K562 (cell line): ENCODE results near the gene RHEX. TPM values are rescaled to one million over a fixed set of nuclear protein-coding genes. Genes with fewer than 3 reads are reported as not detected.

Experiments used
- ATAC-seq: fragments of 200-7000 bp; cut with Tn5 transposase; 3 replicates; pipeline ENCODE4 v1.9.1; 2020; ENCODE audit warnings: moderate library complexity
- BruUV-seq: library from RNA; stranded (reverse); fragments of 400-500 nt; replicated peaks from 2 replicates; lab custom pipeline; 2021; lab: Mats Ljungman, UMichigan
- CTCF ChIA-PET: fragments of 300-600 bp; formaldehyde crosslinking; extraction: SDS; loops from one replicate; lab custom pipeline; 2021; ENCODE audit warnings: low intra/inter-chr PET ratio; lab: Yijun Ruan, JAX
- POLR2A ChIA-PET: fragments of 300-600, 350-650 bp; sonication (Branson Sonifier 250); formaldehyde crosslinking; extraction: SDS; loops from one replicate; lab custom pipeline; 2021; ENCODE audit warnings: antibody characterized with exemption, inconsistent platforms; lab: Yijun Ruan, JAX
- DNase-seq, 4 experiments: peaks; one replicate each; pipeline versions ENCODE4 v3.0.0 to v3.0.0-alpha.2; 2011 to 2018; ENCODE audit warnings: low spot score in 3 of 4, mixed read lengths in 3 of 4; ENCODE audit errors: extremely low read depth in 1 of 4
- FAIRE-seq: peaks from 2 replicates; lab custom pipeline; 2011; peaks lifted over from hg19 to GRCh38; lab: Jason Lieb, UNC
- H2AFZ ChIP-seq: 2 replicates; pipeline ENCODE4 v1.6.0; 2011; ENCODE audit warnings: low read depth, low read length, control low read depth, inconsistent platforms
- H3K27ac ChIP-seq: fragments of 200-600 bp; 3 replicates; pipeline ENCODE4 v1.8.0; 2011; ENCODE audit warnings: low read depth, mild to moderate bottlenecking, control low read depth, inconsistent platforms, low read length, moderate library complexity, mixed read lengths; ENCODE audit errors: extremely low read depth
- H3K27me3 ChIP-seq, 2 experiments: fragments of 300-600 bp in 1 of 2; 2 replicates in 1 of 2; 3 replicates in 1 of 2; pipeline versions ENCODE4 v1.6.0 to v1.8.0; 2011; ENCODE audit warnings: inconsistent platforms in 2 of 2, low read length in 2 of 2, mild to moderate bottlenecking in 1 of 2, mixed read lengths in 1 of 2, moderate library complexity in 1 of 2; ENCODE audit not compliant: control insufficient read depth in 2 of 2, insufficient read depth in 2 of 2
- H3K36me3 ChIP-seq: fragments of 300-600 bp; 3 replicates; pipeline ENCODE4 v1.8.0; 2011; ENCODE audit warnings: mild to moderate bottlenecking, low read length, inconsistent platforms; ENCODE audit not compliant: control insufficient read depth, insufficient read depth
- H3K4me1 ChIP-seq, 2 experiments: fragments of 200-600 bp in 1 of 2; replicated peaks in 1 of 2; 2 replicates in 1 of 2; 3 replicates in 1 of 2; pipeline versions ENCODE4 v1.5.1 to v1.8.0; 2011; ENCODE audit warnings: inconsistent platforms in 2 of 2, low read length in 2 of 2, mild to moderate bottlenecking in 1 of 2, mixed read lengths in 1 of 2, moderate library complexity in 1 of 2; ENCODE audit not compliant: control insufficient read depth in 2 of 2, insufficient read depth in 2 of 2
- H3K4me2 ChIP-seq: 2 replicates; pipeline ENCODE4 v1.6.1; 2011; ENCODE audit warnings: low read length, control low read depth, inconsistent platforms, mixed read lengths; ENCODE audit not compliant: insufficient read depth
- H3K4me3 ChIP-seq: fragments of 200-600 bp; sonication (generic), shearing (Covaris generic); 2 replicates; pipeline ENCODE4 v1.5.1; 2016; ENCODE audit warnings: control low read depth, inconsistent platforms
- H3K79me2 ChIP-seq: fragments of 200-600 bp; 3 replicates; pipeline ENCODE4 v1.8.0; 2011; ENCODE audit warnings: low read length, inconsistent platforms; ENCODE audit not compliant: control insufficient read depth, insufficient read depth
- H3K9ac ChIP-seq, 2 experiments: 2 replicates each; pipeline versions ENCODE4 v1.6.0 to v1.6.1; 2011; ENCODE audit warnings: low read depth in 2 of 2, low read length in 2 of 2, control low read depth in 1 of 2, inconsistent platforms in 1 of 2, mild to moderate bottlenecking in 1 of 2, mixed read lengths in 1 of 2; ENCODE audit not compliant: insufficient read depth in 1 of 2
- H3K9me1 ChIP-seq: one replicate; pipeline ENCODE4 v1.6.0; 2011; ENCODE audit warnings: inconsistent platforms, mild to moderate bottlenecking, low read length, moderate library complexity; ENCODE audit not compliant: control insufficient read depth, insufficient read depth
- H3K9me3 ChIP-seq: replicated peaks from 2 replicates; pipeline ENCODE4 v1.5.1; 2011; ENCODE audit warnings: low read depth, low read length, inconsistent platforms; ENCODE audit not compliant: control insufficient read depth, insufficient read depth
- H4K20me1 ChIP-seq: replicated peaks from 2 replicates; pipeline ENCODE4 v1.6.1; 2011; ENCODE audit warnings: low read length, inconsistent platforms, mixed read lengths; ENCODE audit not compliant: control insufficient read depth, insufficient read depth
- CEBPB ChIP-seq: fragments of 450-650 bp; IDR thresholded peaks from 2 replicates; pipeline ENCODE4 v1.6.1; 2016; ENCODE audit warnings: missing genetic modification characterization, missing compliant biosample characterization
- CEBPG ChIP-seq, 3 experiments: fragments of 200-800 bp in 1 of 3; sonication (Bioruptor generic) in 1 of 3; sonication (generic) in 1 of 3; formaldehyde crosslinking in 1 of 3; IDR thresholded peaks in 2 of 3; conservative IDR thresholded peaks in 1 of 3; 2 replicates each; pipeline versions ENCODE4 v1.6.1 to v1.8.0; 2016 to 2022; ENCODE audit warnings: missing compliant biosample characterization in 2 of 3, missing genetic modification characterization in 2 of 3, mild to moderate bottlenecking in 1 of 3, missing genetic modification reagents in 1 of 3
- DNMT1 ChIP-seq: fragments of 450-650 bp; IDR thresholded peaks from 2 replicates; pipeline ENCODE4 v1.6.1; 2016; ENCODE audit warnings: antibody characterized with exemption, mild to moderate bottlenecking
- ETV5 ChIP-seq: sonication (generic); formaldehyde crosslinking; IDR thresholded peaks from 2 replicates; pipeline ENCODE4 v1.4.0; 2020; ENCODE audit warnings: low read depth, mild to moderate bottlenecking, missing genetic modification reagents
- FOXK2 ChIP-seq, 2 experiments: fragments of 450-650 bp; IDR thresholded peaks in 1 of 2; conservative IDR thresholded peaks in 1 of 2; 2 replicates each; pipeline ENCODE4 v1.6.1; 2016; ENCODE audit warnings: low read depth in 2 of 2, mild to moderate bottlenecking in 1 of 2
- MAFF ChIP-seq: IDR thresholded peaks from 2 replicates; pipeline ENCODE4 v1.6.1; 2012; ENCODE audit warnings: low read length, improper control_type of control experiment
- MAFG ChIP-seq: fragments of 450-650 bp; conservative IDR thresholded peaks from 2 replicates; pipeline ENCODE4 v1.6.1; 2016; ENCODE audit warnings: missing genetic modification characterization, missing compliant biosample characterization
- MAFK ChIP-seq: IDR thresholded peaks from 2 replicates; pipeline ENCODE4 v1.6.1; 2011; ENCODE audit warnings: low read length, improper control_type of control experiment
- MEIS2 ChIP-seq: fragments of 450-650 bp; IDR thresholded peaks from 2 replicates; pipeline ENCODE4 v1.6.1; 2014; ENCODE audit warnings: mild to moderate bottlenecking; ENCODE audit not compliant: partially characterized antibody
- NFE2 ChIP-seq: IDR thresholded peaks from 2 replicates; pipeline ENCODE4 v1.6.1; 2014; ENCODE audit warnings: antibody characterized with exemption, low read depth
- PBX2 ChIP-seq, 2 experiments: IDR thresholded peaks in 1 of 2; conservative IDR thresholded peaks in 1 of 2; 2 replicates each; pipeline ENCODE4 v1.6.1; 2016; ENCODE audit warnings: low read depth in 2 of 2, mild to moderate bottlenecking in 1 of 2, missing compliant biosample characterization in 1 of 2, missing genetic modification characterization in 1 of 2, moderate library complexity in 1 of 2
- PKNOX1 ChIP-seq: fragments of 450-650 bp; IDR thresholded peaks from 2 replicates; pipeline ENCODE4 v1.6.1; 2016
- PTRF ChIP-seq: fragments of 450-650 bp; IDR thresholded peaks from 2 replicates; pipeline ENCODE4 v1.6.1; 2016; ENCODE audit warnings: mild to moderate bottlenecking, missing genetic modification characterization, missing compliant biosample characterization
- SPI1 ChIP-seq: IDR thresholded peaks from 2 replicates; pipeline ENCODE4 v1.6.1; 2011; ENCODE audit warnings: low read depth, low read length, control low read depth, borderline replicate concordance
- U2AF1 ChIP-seq: fragments of 200-400 bp; formaldehyde crosslinking; optimal IDR thresholded peaks from 2 replicates; pipeline ENCODE3; 2017; ENCODE audit warnings: mild to moderate bottlenecking, low read depth, low read length, moderate library complexity
- ZEB2 ChIP-seq: fragments of 450-650 bp; IDR thresholded peaks from 2 replicates; pipeline ENCODE4 v1.6.1; 2016
- ZNF165 ChIP-seq: fragments of 250-450 bp; sonication (Bioruptor Pico); IDR thresholded peaks from 2 replicates; pipeline ENCODE4 v1.4.0; 2020; ENCODE audit warnings: borderline replicate concordance
- in situ Hi-C: fragments of 300-500 bp; cut with MboI; formaldehyde crosslinking; loops from 4 replicates; pipeline ENCODE4 v1.15.0; 2018; ENCODE audit warnings: inconsistent platforms, mixed read lengths
- intact Hi-C: fragments of 100-400 bp; cut with micrococcal nuclease; formaldehyde crosslinking; loops from 2 replicates; pipeline ENCODE4 v1.14.2; 2022
- polyA plus RNA-seq, 8 experiments: library from polyadenylated mRNA; depleted of rRNA in 4 of 8; stranded (reverse) in 5 of 8; unstranded in 3 of 8; fragments of >200 nt; fragmentation: Nextera tagmentation in 2 of 8; fragmentation: Illumina TruSeq in 1 of 8; extraction: Ambion mirVana in 2 of 8; extraction: Trizol in 1 of 8; gene quantifications; 2 replicates each; pipeline versions ENCODE4 v1.2.1 to v1.2.3, GENCODE V29; 2011 to 2014; ENCODE audit warnings: inconsistent platforms in 1 of 8, missing spikeins in 1 of 8
- total RNA-seq, 7 experiments: library from RNA; depleted of rRNA in 6 of 7; stranded (reverse); fragments of >200 nt in 6 of 7; fragmentation: Illumina TruSeq in 2 of 7; extraction: Trizol in 2 of 7; gene quantifications; 2 replicates each; pipeline versions ENCODE4 v1.2.1 to v1.2.3, GENCODE V29; 2011 to 2021; ENCODE audit warnings: low replicate concordance in 1 of 7

Gene RHEX
- total and polyA plus RNA-seq, 9 of the 15 experiments (the other 6 are each of a cell fraction or from before 2014, with no cell fraction given) = not detected

- intact Hi-C loops = loop anchor here (10.0 kb wide), 1 partner anchor 428 kb away; no protein-coding TSS in a partner anchor
- Histone ChIP-seq H2AFZ (no peak overlapping the region), H3K27ac (no peak overlapping the region), H3K9ac (no peak overlapping the region), H3K36me3 (no peaks in the 10 kb centered on the region), H3K4me2 (no peak overlapping the region), H3K9me1 (no peaks in the 10 kb centered on the region), H3K9me3 (no peaks in the 10 kb centered on the region), H3K4me1 (peaks cover 4% of the 10 kb centered on the region in 2 experiments; a peak in 1 of 5 replicates), H3K27me3 (peaks cover 19 to 34% of the 10 kb centered on the region in 2 experiments; a peak in 4 of 5 replicates), H3K4me3 (no peak overlapping the region), H3K79me2 (no peaks in the 10 kb centered on the region), H4K20me1 (0 out of 2 replicates have a peak, but pooled peaks cover 5% of the 10 kb centered on the region)
- ChIA-PET CTCF (interaction anchor here (0.6 to 1.2 kb wide), 2 partner anchors 71 to 533 kb away, joined by 3 read pairs; partner anchors contain the start of gene DYRK3), POLR2A (interaction anchor here (0.5 to 2.0 kb wide), 3 partner anchors 9 to 26 kb away, joined by 3 to 7 read pairs (median 3); no protein-coding TSS in a partner anchor)
- BruUV-seq = no TSS peak
- ATAC-seq (no peak), DNase-seq (no peak), FAIRE-seq (no peak)
- TF ChIP-seq MAFF = peak; percentile 50; the same call in 1 of the 2 replicates
- peak; percentile 33; the same call in 1 of the 2 replicates for TF ChIP-seq MAFK
- no peak for TF ChIP-seq ZEB2
- TF ChIP-seq FOXK2 (conservative IDR thresholded peaks at IDR 0.05 in 1 of 2, IDR thresholded peaks at IDR 0.05 in 1 of 2; ENCODE audit: low read depth in 2 of 2) = 0 out of 4 replicates have a peak, but pooled peaks of 1 of the 2 experiments have one; percentile 28
- TF ChIP-seq DNMT1 = no peak
- TF ChIP-seq PBX2 (CRISPR knock-in tag; IDR thresholded peaks at IDR 0.05; ENCODE audit: low read depth) = no peak
- TF ChIP-seq PBX2 (tag; conservative IDR thresholded peaks at IDR 0.05; ENCODE audit: low read depth) = peak; percentile 69
- TF ChIP-seq MAFG (tag) = peak; percentile 57
- TF ChIP-seq U2AF1 = no peak
- TF ChIP-seq SPI1 = peak; percentile 93; the same call in 1 of the 2 replicates
- TF ChIP-seq PTRF (tag) = no peak
- peak; percentile 70 for TF ChIP-seq NFE2
- no peak for TF ChIP-seq CEBPG (CRISPR knock-in tag; IDR thresholded peaks at IDR 0.05)
- peak in 1 of 2 experiments; percentile 51; a peak in 2 of 4 replicates for TF ChIP-seq CEBPG (tag; conservative IDR thresholded peaks at IDR 0.05 in 1 of 2, IDR thresholded peaks at IDR 0.05 in 1 of 2)
- no peak for TF ChIP-seq ZNF165
- peak; percentile 68 for TF ChIP-seq CEBPB (tag)
- peak; percentile 38; the same call in 1 of the 2 replicates for TF ChIP-seq PKNOX1
- TF ChIP-seq ETV5 (CRISPR knock-in tag) = no peak
- peak; percentile 57 for TF ChIP-seq MEIS2
- in situ Hi-C loops = loop anchor here (5.0 to 10.0 kb wide), 2 partner anchors 120 to 178 kb away; no protein-coding TSS in a partner anchor
These were observed 49.4 kb downstream of the RHEX start for GRCh38 chr1:206102292-206102936.
